Activated T-helper 1 cell treated with anti-CD3 and anti-CD28 coated beads, Interleukin-12 subunit alpha, Interleukin-12 subunit beta, Interleukin-2, Interleukin-4 antibody, amounts not matched to agents 30 ng/mL and 10 ng/mL and 1 ng/mL, durations not matched to agents 14 hours and 24 hours and 36 hours (primary cell): Measurements from ENCODE around the gene HERC2. TPM values are rescaled to one million over a fixed set of nuclear protein-coding genes. Genes with fewer than 3 reads are reported as not detected.
"Not testable (repeated sequence)": the region's sequence is repeated elsewhere in the genome, so short reads cannot be mapped to it uniquely, and the experiment has no call there.

Source experiments
- DNase-seq: peaks from one replicate; pipeline ENCODE4 v3.0.0; 2021; ENCODE audit warnings: low spot score
- H3K27ac Mint-ChIP-seq: one replicate; pipeline ENCODE4 v1.8.0; 2021; ENCODE audit warnings: mild to moderate bottlenecking, mixed read lengths
- H3K27me3 Mint-ChIP-seq: one replicate; pipeline ENCODE4 v1.8.0; 2022; ENCODE audit warnings: mild to moderate bottlenecking, moderate library complexity, mixed read lengths; ENCODE audit not compliant: insufficient read depth
- H3K36me3 Mint-ChIP-seq: one replicate; pipeline ENCODE4 v1.8.0; 2021; ENCODE audit warnings: low read depth, mixed read lengths
- H3K4me1 Mint-ChIP-seq: one replicate; pipeline ENCODE4 v1.8.0; 2021; ENCODE audit warnings: low read depth, mixed read lengths
- H3K4me3 Mint-ChIP-seq: one replicate; pipeline ENCODE4 v1.8.0; 2021; ENCODE audit warnings: mild to moderate bottlenecking, moderate library complexity, mixed read lengths
- H3K9me3 Mint-ChIP-seq: one replicate; pipeline ENCODE4 v1.8.0; 2021; ENCODE audit warnings: mixed read lengths
- intact Hi-C: fragments of 100-400 bp; cut with micrococcal nuclease; formaldehyde crosslinking; loops from one replicate; pipeline ENCODE4 v1.15.1; 2024
- total RNA-seq: library from RNA; stranded (reverse); gene quantifications from 2 replicates; pipeline ENCODE4 v1.2.3, GENCODE V29; 2022

HERC2 gene
- total RNA-seq, 1 donor from 2014 or later, result 41.3 TPM

DNA sequence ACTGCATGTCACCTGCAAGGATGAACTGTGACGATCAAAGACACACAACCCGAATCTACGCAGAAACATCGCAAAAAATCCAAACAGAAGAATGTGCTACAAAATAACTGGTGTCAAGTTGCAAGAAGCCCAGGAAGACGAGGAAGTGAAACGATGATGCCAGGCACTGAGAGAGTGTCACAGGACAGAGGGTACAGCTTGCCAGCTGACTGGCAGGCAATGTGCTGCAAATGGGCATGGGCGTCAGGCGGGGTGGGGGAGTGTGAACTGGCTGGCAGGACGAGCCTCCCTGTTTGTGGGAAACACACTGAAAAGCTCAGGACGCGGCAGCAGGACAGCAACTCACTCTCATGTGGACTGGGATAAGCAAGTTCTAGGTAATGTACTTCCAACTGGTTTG is 193.9 kb downstream of the HERC2 start:
- Mint-ChIP-seq H3K27me3 (no peaks in the 10 kb centered on the region), H3K36me3 (peaks cover 14% of the 10 kb centered on the region), H3K27ac (no peak overlapping the region), H3K4me1 (no peaks in the 10 kb centered on the region), H3K9me3 (no peaks in the 10 kb centered on the region), H3K4me3 (no peak overlapping the region)
- intact Hi-C loops, result loop anchor here (10.0 kb wide), 1 partner anchor 847 kb away; no protein-coding TSS in a partner anchor
- no peak for DNase-seq

GRCh38 chr15:28127036-28127435 is 194.9 kb downstream of the HERC2 start:
- Mint-ChIP-seq H3K4me1 (no peaks in the 10 kb centered on the region), H3K4me3 (no peak overlapping the region), H3K9me3 (no peaks in the 10 kb centered on the region)

DNA sequence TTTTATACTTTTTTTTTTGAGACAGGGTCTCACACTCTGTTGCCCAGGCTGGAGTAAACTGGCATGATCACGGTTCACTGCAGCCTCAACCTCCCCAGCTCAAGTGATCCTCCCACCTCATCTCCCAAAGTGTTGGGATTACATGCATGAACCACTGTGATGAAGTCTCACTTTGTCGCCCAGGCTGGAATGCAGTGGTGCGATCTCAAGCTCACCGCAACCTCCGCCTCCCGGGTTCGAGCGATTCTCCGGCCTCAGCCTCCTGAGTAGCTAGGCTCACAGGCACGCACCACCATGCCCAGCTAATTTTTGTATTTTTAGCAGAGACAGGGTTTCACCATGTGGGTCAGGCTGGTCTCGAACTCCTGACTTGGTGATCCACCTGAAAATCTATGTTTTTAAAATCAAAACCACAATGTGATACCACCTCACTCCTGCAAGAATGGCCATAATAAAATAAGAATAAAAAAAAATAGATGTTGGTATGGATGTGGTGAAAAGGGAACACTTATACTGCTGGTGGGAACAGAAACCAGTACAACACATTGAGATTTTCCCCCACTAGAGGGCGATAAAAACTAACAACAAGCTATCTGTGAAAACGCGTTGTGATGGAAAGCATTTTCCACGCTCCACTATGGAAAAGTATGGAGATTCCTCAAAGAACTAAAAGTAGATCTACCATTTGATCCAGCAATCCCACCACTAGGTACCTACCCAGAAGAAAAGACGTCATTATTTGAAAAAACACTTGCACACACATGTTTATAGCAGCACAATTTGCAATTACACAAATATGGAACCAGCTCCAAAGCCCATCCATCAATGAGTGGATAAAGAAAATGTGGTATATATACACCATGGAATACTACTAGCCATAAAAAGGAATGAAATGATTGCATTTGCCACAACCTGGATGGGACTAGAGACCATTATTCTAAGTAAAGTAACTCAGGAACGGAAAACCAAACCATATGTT is 196.0 kb downstream of the HERC2 start:
- Mint-ChIP-seq H3K4me3 (no peak overlapping the region), H3K27ac (no peak overlapping the region), H3K9me3 (no peaks in the 10 kb centered on the region), H3K36me3 (peaks cover 6% of the 10 kb centered on the region), H3K4me1 (no peaks in the 10 kb centered on the region), H3K27me3 (no peaks in the 10 kb centered on the region)
- intact Hi-C loops, result loop anchor here (10.0 kb wide), 1 partner anchor 849 kb away; no protein-coding TSS in a partner anchor
- no peak for DNase-seq

More at GRCh38 chr15:28127036-28127435, 194.9 kb downstream of the HERC2 start:
- Mint-ChIP-seq H3K36me3 (peaks cover 9% of the 10 kb centered on the region), H3K27me3 (no peaks in the 10 kb centered on the region), H3K27ac (no peak overlapping the region)
- DNase-seq, result no peak
- intact Hi-C loops, result loop anchor here (10.0 kb wide), 1 partner anchor 848 kb away; no protein-coding TSS in a partner anchor

- intact Hi-C loops, result loop anchor here (10.0 kb wide), 1 partner anchor 850 kb away; no protein-coding TSS in a partner anchor
- no peak for DNase-seq
- Mint-ChIP-seq H3K27me3 (no peaks in the 10 kb centered on the region), H3K36me3 (peaks cover 6% of the 10 kb centered on the region), H3K27ac (no peak overlapping the region), H3K9me3 (no peaks in the 10 kb centered on the region), H3K4me3 (no peak overlapping the region), H3K4me1 (no peaks in the 10 kb centered on the region)
These were observed 197.1 kb downstream of the HERC2 start for GRCh38 chr15:28124841-28125240.

DNA sequence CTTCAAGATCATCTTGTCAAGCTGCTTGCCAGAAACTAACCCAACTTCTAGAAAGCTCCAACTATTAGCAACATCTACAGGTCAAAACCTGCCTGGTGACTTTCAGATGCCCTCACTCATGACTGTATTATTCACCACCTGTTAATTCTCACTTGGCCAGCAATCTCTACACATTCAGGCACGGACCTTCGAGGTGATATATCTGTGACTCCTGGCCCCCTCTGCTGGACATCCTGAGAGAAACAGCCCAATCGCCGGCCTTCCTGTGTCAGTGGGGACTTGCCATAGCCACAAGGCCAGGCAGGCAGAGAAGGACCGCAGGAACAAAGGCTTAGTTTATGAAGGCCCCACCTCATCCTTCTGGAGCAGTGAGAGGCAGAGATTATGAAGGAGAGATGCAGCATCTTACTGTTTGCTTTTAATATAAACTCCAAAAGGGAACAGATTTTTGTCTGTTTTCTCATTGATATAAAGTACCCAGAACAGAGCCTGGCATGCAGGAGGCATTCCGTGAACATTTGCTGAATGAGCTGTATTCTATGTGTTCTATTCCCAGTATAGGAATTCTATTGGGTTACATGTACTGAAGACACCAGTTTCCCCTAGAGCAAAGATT is 198.5 kb downstream of the HERC2 start:
- H3K4me3 Mint-ChIP-seq, result no peak overlapping the region
- DNase-seq, result peak; percentile 25
- no peaks in the 10 kb centered on the region for H3K27me3 Mint-ChIP-seq
- H3K9me3 Mint-ChIP-seq, result no peaks in the 10 kb centered on the region
- no peak overlapping the region for H3K27ac Mint-ChIP-seq
- peaks cover 6% of the 10 kb centered on the region for H3K36me3 Mint-ChIP-seq
- intact Hi-C loops, result loop anchor here (1.0 to 10.0 kb wide), 2 partner anchors 37 to 851 kb away; no protein-coding TSS in a partner anchor
- H3K4me1 Mint-ChIP-seq, result no peaks in the 10 kb centered on the region

DNA sequence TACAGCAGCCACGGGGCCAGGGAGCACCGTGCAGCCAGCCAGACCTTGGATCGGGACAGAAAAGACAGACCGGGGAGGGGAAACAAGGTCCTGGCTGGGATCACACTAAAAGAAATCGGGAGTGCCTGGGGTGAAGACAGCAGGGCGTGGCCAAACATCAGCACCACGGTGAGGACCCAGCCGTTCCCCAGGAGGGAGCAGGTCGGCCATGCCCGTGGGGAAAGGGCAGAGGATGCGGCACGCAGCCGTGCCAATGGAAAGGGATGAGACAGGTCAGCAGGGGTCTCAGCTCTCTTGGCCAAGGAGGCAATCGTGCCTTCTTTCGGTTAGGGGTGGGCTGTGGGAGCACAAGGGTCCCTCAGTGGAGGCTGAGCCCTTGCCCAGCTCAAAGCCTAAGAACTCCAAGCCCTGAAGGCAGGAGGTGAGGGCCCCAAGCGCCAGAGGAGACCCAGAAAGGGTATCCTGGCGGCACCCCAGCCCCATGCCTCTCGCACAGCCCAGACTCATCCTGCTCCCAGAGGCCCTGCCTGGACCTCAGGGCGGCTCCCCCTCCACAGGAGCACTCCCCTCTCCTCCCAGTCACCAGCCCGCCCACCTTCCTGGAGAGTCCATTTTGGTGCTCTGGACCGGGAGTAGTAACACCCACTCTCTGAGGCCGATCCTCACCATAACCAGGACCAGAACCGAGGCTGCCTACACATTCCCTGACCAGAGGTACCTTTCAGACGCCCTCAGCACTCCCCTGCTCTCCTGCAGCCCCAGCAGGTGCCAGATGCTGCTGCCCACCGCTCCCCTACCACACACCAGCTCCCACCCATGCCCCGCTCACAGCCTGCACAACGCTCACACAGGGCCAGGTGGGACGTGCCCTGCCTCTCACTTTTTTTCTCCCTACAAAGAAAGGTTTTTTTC is 199.7 kb downstream of the HERC2 start:
- no peak for DNase-seq
- peaks cover 1% of the 10 kb centered on the region for H3K27me3 Mint-ChIP-seq
- no peaks in the 10 kb centered on the region for H3K9me3 Mint-ChIP-seq
- H3K36me3 Mint-ChIP-seq, result peaks cover 4% of the 10 kb centered on the region
- intact Hi-C loops, result loop anchor here (10.0 kb wide), 1 partner anchor 853 kb away; no protein-coding TSS in a partner anchor
- no peak overlapping the region for H3K4me3 Mint-ChIP-seq
- no peak overlapping the region for H3K27ac Mint-ChIP-seq
- H3K4me1 Mint-ChIP-seq, result no peaks in the 10 kb centered on the region

- not testable (repeated sequence) for H3K4me1 Mint-ChIP-seq, H3K27me3 Mint-ChIP-seq, DNase-seq, H3K27ac Mint-ChIP-seq, H3K4me3 Mint-ChIP-seq, H3K36me3 Mint-ChIP-seq, H3K9me3 Mint-ChIP-seq
- intact Hi-C loops, result loop anchor here (10.0 kb wide), 1 partner anchor 853 kb away; no protein-coding TSS in a partner anchor
These were observed 200.4 kb downstream of the HERC2 start for GRCh38 chr15:28121577-28121976.

DNA sequence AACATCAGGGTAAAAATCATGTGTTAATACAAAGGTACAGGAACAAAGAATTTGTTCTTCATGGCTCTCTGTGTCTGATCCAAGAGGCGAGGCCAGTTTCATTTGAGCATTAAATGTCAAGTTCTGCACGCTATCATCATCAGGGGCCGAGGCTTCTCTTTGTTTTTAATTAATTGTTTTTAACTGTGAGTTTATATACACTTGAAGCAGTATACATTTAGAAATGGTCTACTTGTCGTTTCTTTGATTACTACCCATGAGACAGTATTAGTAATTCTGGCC is 201.7 kb downstream of the HERC2 start:
- Mint-ChIP-seq H3K4me3 (no peak overlapping the region), H3K9me3 (no peaks in the 10 kb centered on the region), H3K4me1 (no peaks in the 10 kb centered on the region), H3K27me3 (peaks cover 1% of the 10 kb centered on the region), H3K36me3 (peaks cover 4% of the 10 kb centered on the region), H3K27ac (no peak overlapping the region)
- no peak for DNase-seq
- intact Hi-C loops, result loop anchor here (10.0 kb wide), 1 partner anchor 855 kb away; no protein-coding TSS in a partner anchor

DNA sequence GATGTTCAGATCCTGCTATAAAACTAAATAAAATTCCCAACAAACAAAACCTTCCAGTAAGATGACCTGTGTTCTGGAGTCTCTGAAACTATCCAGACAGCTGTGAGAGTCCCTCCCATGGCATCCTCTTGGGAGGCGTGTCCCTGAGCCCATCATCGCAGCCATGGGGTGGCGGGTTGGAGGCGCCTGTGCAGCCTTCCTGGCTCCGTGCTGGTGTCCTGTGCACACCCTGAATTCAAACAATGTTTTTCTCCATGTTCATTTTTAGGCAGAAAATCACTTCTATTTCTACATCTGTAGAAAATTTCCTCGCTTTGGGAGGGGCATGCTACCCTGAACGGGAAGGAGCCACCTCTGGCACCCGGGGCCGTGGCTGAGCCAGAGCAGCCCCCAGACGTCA is 203.4 kb downstream of the HERC2 start:
- H3K4me1 Mint-ChIP-seq, result no peaks in the 10 kb centered on the region
- H3K27ac Mint-ChIP-seq, result no peak overlapping the region
- intact Hi-C loops, result no loop called here
- peaks cover 5% of the 10 kb centered on the region for H3K36me3 Mint-ChIP-seq
- H3K4me3 Mint-ChIP-seq, result no peak overlapping the region
- DNase-seq, result no peak
- no peaks in the 10 kb centered on the region for H3K9me3 Mint-ChIP-seq
- H3K27me3 Mint-ChIP-seq, result peaks cover 1% of the 10 kb centered on the region

GRCh38 chr15:28118083-28118482 is 203.9 kb downstream of the HERC2 start:
- intact Hi-C loops, result no loop called here
- Mint-ChIP-seq H3K4me3 (no peak overlapping the region), H3K27ac (no peak overlapping the region), H3K4me1 (no peaks in the 10 kb centered on the region), H3K27me3 (peaks cover 1% of the 10 kb centered on the region), H3K9me3 (no peaks in the 10 kb centered on the region), H3K36me3 (peaks cover 1% of the 10 kb centered on the region)
- no peak for DNase-seq

DNA sequence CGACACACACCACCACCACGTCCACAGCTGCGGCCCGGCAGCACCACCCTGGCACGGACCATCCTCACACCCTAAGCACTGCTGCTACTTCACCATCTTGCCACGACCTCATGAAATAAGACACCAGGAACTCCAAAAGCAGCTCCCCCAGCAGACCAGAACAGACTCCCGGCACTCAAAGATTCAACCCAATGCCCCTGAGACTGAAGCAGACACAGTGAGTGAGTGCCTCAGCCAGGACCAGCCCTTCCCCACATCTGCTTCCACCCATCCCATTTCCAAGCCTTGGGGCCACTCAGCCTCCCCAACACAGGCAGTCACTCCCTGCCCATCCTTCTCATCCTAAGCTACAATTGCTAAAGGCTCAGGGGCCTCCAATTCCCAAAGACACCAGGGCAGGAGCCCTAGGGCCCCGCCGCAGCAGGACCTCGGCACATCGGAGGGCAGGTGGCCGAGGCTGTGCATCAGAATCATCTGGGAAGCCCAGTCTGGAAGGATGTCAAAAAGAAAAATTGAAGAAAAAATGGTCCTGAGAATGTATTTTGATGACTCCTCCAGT is 204.5 kb downstream of the HERC2 start:
- Mint-ChIP-seq H3K36me3 (peaks cover 1% of the 10 kb centered on the region), H3K9me3 (no peaks in the 10 kb centered on the region), H3K4me1 (no peaks in the 10 kb centered on the region), H3K27ac (no peak overlapping the region), H3K27me3 (peaks cover 1% of the 10 kb centered on the region), H3K4me3 (no peak overlapping the region)
- DNase-seq, result no peak
- intact Hi-C loops, result no loop called here
